Activated B cell treated with CpG ODN at 0.5 μM for 24 hours (primary cell): ENCODE results near the gene DCLRE1B. TPM values are rescaled to one million over a fixed set of nuclear protein-coding genes. Genes with fewer than 3 reads are reported as not detected.

Experiments
- ATAC-seq: fragments of 200-7000 bp; cut with Tn5 transposase; one replicate; pipeline ENCODE4 v1.10.0; 2021; ENCODE audit warnings: low read depth, mild to moderate bottlenecking, moderate library complexity
- CTCF ChIA-PET: fragments of 350-600 bp; sonication (Branson Sonifier 250); formaldehyde crosslinking; loops from one replicate; lab custom pipeline; 2021; ENCODE audit warnings: antibody characterized with exemption; lab: Charles Lee
- POLR2A ChIA-PET: fragments of 350-600 bp; sonication (Branson Sonifier 250); formaldehyde crosslinking; loops from one replicate; lab custom pipeline; 2021; ENCODE audit warnings: antibody characterized with exemption; lab: Charles Lee
- DNase-seq: peaks from one replicate; pipeline ENCODE4 v3.0.0; 2022
- H3K27ac Mint-ChIP-seq: one replicate; pipeline ENCODE4 v1.8.0; 2020; ENCODE audit warnings: mixed read lengths
- H3K27me3 Mint-ChIP-seq: one replicate; pipeline ENCODE4 v1.8.0; 2021; ENCODE audit warnings: mixed read lengths
- H3K36me3 Mint-ChIP-seq: one replicate; pipeline ENCODE4 v1.8.0; 2021; ENCODE audit warnings: low read depth, mixed read lengths
- H3K4me1 Mint-ChIP-seq: one replicate; pipeline ENCODE4 v1.8.0; 2021; ENCODE audit warnings: mixed read lengths
- H3K4me3 Mint-ChIP-seq: one replicate; pipeline ENCODE4 v1.8.0; 2020; ENCODE audit warnings: mild to moderate bottlenecking, mixed read lengths
- H3K9me3 Mint-ChIP-seq: one replicate; pipeline ENCODE4 v1.8.0; 2020; ENCODE audit warnings: mixed read lengths
- CTCF ChIP-seq: fragments of 200-600 bp; IDR thresholded peaks from one replicate; pipeline ENCODE4 v1.8.0; 2022; ENCODE audit warnings: antibody characterized with exemption, mild to moderate bottlenecking
- intact Hi-C: fragments of 100-400 bp; cut with micrococcal nuclease; formaldehyde crosslinking; loops from one replicate; pipeline ENCODE4 v1.15.1; 2024
- total RNA-seq: library from RNA; stranded (reverse); gene quantifications from 2 replicates; pipeline ENCODE4 v1.2.3, GENCODE V29; 2022

The DCLRE1B gene
- total RNA-seq, 1 donor from 2014 or later, result 5.4 TPM

GRCh38 chr1:113905435-113905861, 322 bp downstream of the DCLRE1B start:
- DNase-seq (no peak), ATAC-seq (no peak)
- Mint-ChIP-seq H3K27ac (peak overlapping the region; percentile 95), H3K9me3 (no peaks in the 10 kb centered on the region), H3K4me1 (peaks cover 51% of the 10 kb centered on the region), H3K4me3 (peak overlapping the region; percentile 94), H3K27me3 (no peaks in the 10 kb centered on the region), H3K36me3 (peaks cover 61% of the 10 kb centered on the region)
- ChIA-PET POLR2A (interaction anchor here (0.6 to 5.2 kb wide), 8 partner anchors 24 to 99 kb away, joined by 3 to 127 read pairs (median 8); partner anchors contain the start of genes HIPK1 and RSBN1), CTCF (interaction anchor here (1.1 to 3.8 kb wide), 4 partner anchors 21 to 71 kb away, joined by 3 to 43 read pairs (median 24); partner anchors contain the start of gene HIPK1)
- no peak for TF ChIP-seq CTCF
- intact Hi-C loops, result loop anchor here (1.0 to 10.0 kb wide), 9 partner anchors 24 to 1511 kb away; partner anchors contain the start of genes BCAS2, CSDE1, CTTNBP2NL and HIPK1

- ChIA-PET POLR2A (interaction anchor here (1.5 kb wide), 1 partner anchor 16 kb away, joined by 4 read pairs; the partner anchor contains the start of gene HIPK1), CTCF (interaction anchor here (1.5 kb wide), 1 partner anchor 77 kb away, joined by 3 read pairs; no protein-coding TSS in a partner anchor)
- Mint-ChIP-seq H3K27ac (no peak overlapping the region), H3K36me3 (peaks cover 35% of the 10 kb centered on the region), H3K4me1 (no peaks in the 10 kb centered on the region), H3K27me3 (no peaks in the 10 kb centered on the region), H3K4me3 (no peak overlapping the region), H3K9me3 (no peaks in the 10 kb centered on the region)
- DNase-seq (no peak), ATAC-seq (no peak)
- intact Hi-C loops, result no loop called here
- TF ChIP-seq CTCF, result no peak
Observed at GRCh38 chr1:113912594-113913311, 7.6 kb downstream of the DCLRE1B start.

- no peak for ATAC-seq
- Mint-ChIP-seq H3K27me3 (no peaks in the 10 kb centered on the region), H3K4me3 (no peak overlapping the region), H3K36me3 (peaks cover 30% of the 10 kb centered on the region), H3K4me1 (no peaks in the 10 kb centered on the region), H3K9me3 (no peaks in the 10 kb centered on the region), H3K27ac (no peak overlapping the region)
- ChIA-PET POLR2A (interaction anchor here (1.5 kb wide), 1 partner anchor 16 kb away, joined by 4 read pairs; the partner anchor contains the start of gene HIPK1), CTCF (interaction anchor here (1.5 kb wide), 1 partner anchor 78 kb away, joined by 3 read pairs; no protein-coding TSS in a partner anchor)
- no peak for TF ChIP-seq CTCF
- intact Hi-C loops, result no loop called here
- no peak for DNase-seq
Observed at GRCh38 chr1:113913312-113913668, 8.2 kb downstream of the DCLRE1B start.

- POLR2A ChIA-PET, result interaction anchor here (1.5 kb wide), 1 partner anchor 15 kb away, joined by 4 read pairs; the partner anchor contains the start of gene HIPK1
- no peak for TF ChIP-seq CTCF
- H3K4me1 Mint-ChIP-seq, result no peaks in the 10 kb centered on the region
- H3K27ac Mint-ChIP-seq, result no peak overlapping the region
- CTCF ChIA-PET, result interaction anchor here (1.5 kb wide), 1 partner anchor 78 kb away, joined by 3 read pairs; no protein-coding TSS in a partner anchor
- ATAC-seq (no peak), DNase-seq (no peak)
- H3K36me3 Mint-ChIP-seq, result peaks cover 26% of the 10 kb centered on the region
- H3K9me3 Mint-ChIP-seq, result no peaks in the 10 kb centered on the region
- H3K27me3 Mint-ChIP-seq, result no peaks in the 10 kb centered on the region
- intact Hi-C loops, result no loop called here
- H3K4me3 Mint-ChIP-seq, result no peak overlapping the region
Observed at GRCh38 chr1:113913887-113914664, 8.9 kb downstream of the DCLRE1B start.
